GM13977 (cell line): ENCODE data around the gene APBA1.

Experiments
- DNase-seq: peaks from one replicate; pipeline ENCODE4 v3.0.0; 2012; ENCODE audit warnings: low spot score
- CTCF ChIP-seq: IDR thresholded peaks from 2 replicates; pipeline ENCODE4 v1.5.1; 2012; ENCODE audit warnings: mild to moderate bottlenecking, control low read depth; ENCODE audit not compliant: insufficient read depth; ENCODE audit errors: extremely low read depth, missing control alignments
- in situ Hi-C: fragments of 300-500 bp; cut with MboI; formaldehyde crosslinking; loops from one replicate; pipeline ENCODE4 v1.12.0; 2022; ENCODE audit warnings: low sequenced_read_pairs, low pct_unique_long_range_greater_than_20kb, mixed read lengths, inconsistent platforms; ENCODE audit not compliant: unreplicated experiment

APBA1 gene

GRCh38 chr9:69605406-69605805, 66.8 kb downstream of the APBA1 start:
- no peak for TF ChIP-seq CTCF
- no peak for DNase-seq
- in situ Hi-C loops, result no loop called here

- no peak for DNase-seq
- no peak for TF ChIP-seq CTCF
- in situ Hi-C loops, result no loop called here
These were observed 67.5 kb downstream of the APBA1 start for GRCh38 chr9:69604568-69605219.

GRCh38 chr9:69603656-69604055, 68.5 kb downstream of the APBA1 start:
- no peak for TF ChIP-seq CTCF
- no peak for DNase-seq
- in situ Hi-C loops, result no loop called here

- TF ChIP-seq CTCF, result no peak
- DNase-seq, result no peak
- in situ Hi-C loops, result no loop called here
These were observed 69.4 kb downstream of the APBA1 start for GRCh38 chr9:69602773-69603172.

- TF ChIP-seq CTCF, result no peak
- in situ Hi-C loops, result no loop called here
- no peak for DNase-seq
These were observed 70.5 kb downstream of the APBA1 start for GRCh38 chr9:69601698-69602097.

- in situ Hi-C loops, result no loop called here
These were observed 71.7 kb downstream of the APBA1 start for GRCh38 chr9:69600314-69601047.

More at GRCh38 chr9:69600314-69601047, 71.7 kb downstream of the APBA1 start:
- no peak for DNase-seq
- TF ChIP-seq CTCF, result no peak
